GM12878 (cell line): Measurements from ENCODE around the gene SEPTIN1. TPM values are rescaled to one million over a fixed set of nuclear protein-coding genes. Genes with fewer than 3 reads are reported as not detected.
A peak's percentile ranks its signal among the peaks of the same experiment; 100 is the strongest.

Source experiments
- BMI1 ChIP-seq: fragments of 450-650 bp; IDR thresholded peaks from 2 replicates; pipeline ENCODE4 v1.6.1; 2016; ENCODE audit warnings: mild to moderate bottlenecking, moderate library complexity, borderline replicate concordance
- CHD4 ChIP-seq: fragments of 200-600 bp; sonication (generic); IDR thresholded peaks from 2 replicates; pipeline ENCODE4 v1.6.1; 2016; ENCODE audit warnings: mild to moderate bottlenecking
- KDM1A ChIP-seq: fragments of 200-600 bp; sonication (generic); IDR thresholded peaks from 2 replicates; pipeline ENCODE4 v1.6.1; 2016; ENCODE audit warnings: borderline replicate concordance
- MYB ChIP-seq: fragments of 150-350 bp; IDR thresholded peaks from 2 replicates; pipeline ENCODE4 v1.6.1; 2014; ENCODE audit warnings: mild to moderate bottlenecking, low read depth, low read length, borderline replicate concordance
- NFXL1 ChIP-seq: fragments of 450-650 bp; IDR thresholded peaks from 2 replicates; pipeline ENCODE4 v1.6.1; 2017; ENCODE audit warnings: antibody characterized with exemption, mild to moderate bottlenecking, borderline replicate concordance
- NR2C1 ChIP-seq: fragments of 450-650 bp; IDR thresholded peaks from 2 replicates; pipeline ENCODE4 v1.6.1; 2017; ENCODE audit warnings: antibody characterized with exemption, mild to moderate bottlenecking, moderate library complexity
- PML ChIP-seq: IDR thresholded peaks from 2 replicates; pipeline ENCODE4 v1.6.1; 2012; ENCODE audit warnings: low read length, inconsistent platforms
- SIN3A ChIP-seq: IDR thresholded peaks from 2 replicates; pipeline ENCODE4 v1.6.1; 2012; ENCODE audit warnings: low read depth, low read length, improper control_type of control experiment
- SMARCA5 ChIP-seq: fragments of 450-650 bp; IDR thresholded peaks from 2 replicates; pipeline ENCODE4 v1.6.1; 2017; ENCODE audit warnings: mild to moderate bottlenecking
- TARDBP ChIP-seq: IDR thresholded peaks from 2 replicates; pipeline ENCODE4 v1.6.1; 2016; ENCODE audit warnings: borderline replicate concordance
- TCF3 ChIP-seq: IDR thresholded peaks from 2 replicates; pipeline ENCODE4 v1.6.1; 2012; ENCODE audit warnings: low read depth, mild to moderate bottlenecking, low read length, borderline replicate concordance; ENCODE audit not compliant: insufficient read depth
- ZNF622 ChIP-seq: fragments of 450-650 bp; IDR thresholded peaks from 2 replicates; pipeline ENCODE4 v1.6.1; 2017; ENCODE audit warnings: mild to moderate bottlenecking, inconsistent platforms
- polyA plus RNA-seq, 11 experiments: library from polyadenylated mRNA; depleted of rRNA in 4 of 11; unstranded in 6 of 11; stranded (reverse) in 5 of 11; fragments of >200 nt; fragmentation: Nextera tagmentation in 4 of 11; fragmentation: Illumina TruSeq in 1 of 11; extraction: Ambion mirVana in 4 of 11; extraction: Trizol in 1 of 11; gene quantifications; 1 replicate in 1 of 11; 2 replicates in 10 of 11; pipeline versions ENCODE4 v1.2.1 to v1.2.3, GENCODE V29; 2011 to 2016; ENCODE audit warnings: inconsistent platforms in 2 of 11, missing spikeins in 2 of 11, low read depth in 1 of 11
- total RNA-seq, 4 experiments: library from RNA; depleted of rRNA in 3 of 4; stranded (reverse); fragments of >200 nt in 3 of 4; fragmentation: Illumina TruSeq in 1 of 4; extraction: Trizol in 1 of 4; gene quantifications; 2 replicates each; pipeline versions ENCODE4 v1.2.1 to v1.2.3, GENCODE V29; 2013 to 2021
- TF ChIP-seq, protein P1 (sequence below): fragments of 450-650 bp; IDR thresholded peaks from 2 replicates; pipeline ENCODE4 v1.6.1; 2016; ENCODE audit warnings: mild to moderate bottlenecking
- TF ChIP-seq, protein P2 (sequence below): IDR thresholded peaks from 2 replicates; pipeline ENCODE4 v1.6.1; 2011; ENCODE audit warnings: mild to moderate bottlenecking, low read depth, low read length, moderate library complexity; ENCODE audit not compliant: insufficient replicate concordance
- TF ChIP-seq, protein P3 (sequence below), 3 experiments: IDR thresholded peaks in 2 of 3; conservative IDR thresholded peaks in 1 of 3; 2 replicates each; pipeline ENCODE4 v1.5.1; 2011; ENCODE audit warnings: low read depth in 3 of 3, low read length in 3 of 3, mild to moderate bottlenecking in 3 of 3, control low read depth in 2 of 3, moderate library complexity in 2 of 3, inconsistent platforms in 1 of 3, mixed read lengths in 1 of 3; ENCODE audit not compliant: control insufficient read depth in 2 of 3, insufficient read depth in 1 of 3; ENCODE audit errors: extremely low read depth in 1 of 3
- TF ChIP-seq, protein P4 (sequence below): fragments of 150-350 bp; IDR thresholded peaks from 2 replicates; pipeline ENCODE4 v1.6.1; 2014; ENCODE audit warnings: mild to moderate bottlenecking, low read depth, low read length
- TF ChIP-seq, protein P5 (sequence below): fragments of 150-350 bp; IDR thresholded peaks from 2 replicates; pipeline ENCODE4 v1.6.1; 2016; ENCODE audit warnings: low read depth, low read length

SEPTIN1 gene
- total and polyA plus RNA-seq, 10 of the 15 experiments (the other 5 are each of a cell fraction or from before 2014, with no cell fraction given), result 2.8 to 153 (median 94.1) TPM

- TF ChIP-seq, protein P1, sequence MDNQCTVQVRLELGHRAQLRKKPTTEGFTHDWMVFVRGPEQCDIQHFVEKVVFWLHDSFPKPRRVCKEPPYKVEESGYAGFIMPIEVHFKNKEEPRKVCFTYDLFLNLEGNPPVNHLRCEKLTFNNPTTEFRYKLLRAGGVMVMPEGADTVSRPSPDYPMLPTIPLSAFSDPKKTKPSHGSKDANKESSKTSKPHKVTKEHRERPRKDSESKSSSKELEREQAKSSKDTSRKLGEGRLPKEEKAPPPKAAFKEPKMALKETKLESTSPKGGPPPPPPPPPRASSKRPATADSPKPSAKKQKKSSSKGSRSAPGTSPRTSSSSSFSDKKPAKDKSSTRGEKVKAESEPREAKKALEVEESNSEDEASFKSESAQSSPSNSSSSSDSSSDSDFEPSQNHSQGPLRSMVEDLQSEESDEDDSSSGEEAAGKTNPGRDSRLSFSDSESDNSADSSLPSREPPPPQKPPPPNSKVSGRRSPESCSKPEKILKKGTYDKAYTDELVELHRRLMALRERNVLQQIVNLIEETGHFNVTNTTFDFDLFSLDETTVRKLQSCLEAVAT, result peak; percentile 97
- TF ChIP-seq NR2C1 (peak; percentile 15; the same call in 1 of the 2 replicates), TCF3 (0 out of 2 replicates have a peak, but pooled peaks have one; percentile 29), KDM1A (no peak), NFXL1 (peak; percentile 80; the same call in 1 of the 2 replicates), TARDBP (no peak), SIN3A (0 out of 2 replicates have a peak, but pooled peaks have one; percentile 53), SMARCA5 (peak; percentile 99), MYB (no peak; the same call in 1 of the 2 replicates), BMI1 (peak; percentile 73; the same call in 1 of the 2 replicates), PML (peak; percentile 78), CHD4 (no peak), ZNF622 (no peak)
- TF ChIP-seq, protein P2, sequence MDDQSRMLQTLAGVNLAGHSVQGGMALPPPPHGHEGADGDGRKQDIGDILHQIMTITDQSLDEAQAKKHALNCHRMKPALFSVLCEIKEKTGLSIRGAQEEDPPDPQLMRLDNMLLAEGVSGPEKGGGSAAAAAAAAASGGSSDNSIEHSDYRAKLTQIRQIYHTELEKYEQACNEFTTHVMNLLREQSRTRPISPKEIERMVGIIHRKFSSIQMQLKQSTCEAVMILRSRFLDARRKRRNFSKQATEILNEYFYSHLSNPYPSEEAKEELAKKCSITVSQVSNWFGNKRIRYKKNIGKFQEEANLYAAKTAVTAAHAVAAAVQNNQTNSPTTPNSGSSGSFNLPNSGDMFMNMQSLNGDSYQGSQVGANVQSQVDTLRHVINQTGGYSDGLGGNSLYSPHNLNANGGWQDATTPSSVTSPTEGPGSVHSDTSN, result peak; percentile 71
- TF ChIP-seq, protein P3, sequence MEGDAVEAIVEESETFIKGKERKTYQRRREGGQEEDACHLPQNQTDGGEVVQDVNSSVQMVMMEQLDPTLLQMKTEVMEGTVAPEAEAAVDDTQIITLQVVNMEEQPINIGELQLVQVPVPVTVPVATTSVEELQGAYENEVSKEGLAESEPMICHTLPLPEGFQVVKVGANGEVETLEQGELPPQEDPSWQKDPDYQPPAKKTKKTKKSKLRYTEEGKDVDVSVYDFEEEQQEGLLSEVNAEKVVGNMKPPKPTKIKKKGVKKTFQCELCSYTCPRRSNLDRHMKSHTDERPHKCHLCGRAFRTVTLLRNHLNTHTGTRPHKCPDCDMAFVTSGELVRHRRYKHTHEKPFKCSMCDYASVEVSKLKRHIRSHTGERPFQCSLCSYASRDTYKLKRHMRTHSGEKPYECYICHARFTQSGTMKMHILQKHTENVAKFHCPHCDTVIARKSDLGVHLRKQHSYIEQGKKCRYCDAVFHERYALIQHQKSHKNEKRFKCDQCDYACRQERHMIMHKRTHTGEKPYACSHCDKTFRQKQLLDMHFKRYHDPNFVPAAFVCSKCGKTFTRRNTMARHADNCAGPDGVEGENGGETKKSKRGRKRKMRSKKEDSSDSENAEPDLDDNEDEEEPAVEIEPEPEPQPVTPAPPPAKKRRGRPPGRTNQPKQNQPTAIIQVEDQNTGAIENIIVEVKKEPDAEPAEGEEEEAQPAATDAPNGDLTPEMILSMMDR (IDR thresholded peaks at IDR 0.05 in 2 of 3, conservative IDR thresholded peaks at IDR 0.05 in 1 of 3; ENCODE audit: control insufficient read depth in 2 of 3, extremely low read depth in 1 of 3, insufficient read depth in 1 of 3, low read depth in 3 of 3, low read length in 3 of 3), result no peak
- TF ChIP-seq, protein P4, sequence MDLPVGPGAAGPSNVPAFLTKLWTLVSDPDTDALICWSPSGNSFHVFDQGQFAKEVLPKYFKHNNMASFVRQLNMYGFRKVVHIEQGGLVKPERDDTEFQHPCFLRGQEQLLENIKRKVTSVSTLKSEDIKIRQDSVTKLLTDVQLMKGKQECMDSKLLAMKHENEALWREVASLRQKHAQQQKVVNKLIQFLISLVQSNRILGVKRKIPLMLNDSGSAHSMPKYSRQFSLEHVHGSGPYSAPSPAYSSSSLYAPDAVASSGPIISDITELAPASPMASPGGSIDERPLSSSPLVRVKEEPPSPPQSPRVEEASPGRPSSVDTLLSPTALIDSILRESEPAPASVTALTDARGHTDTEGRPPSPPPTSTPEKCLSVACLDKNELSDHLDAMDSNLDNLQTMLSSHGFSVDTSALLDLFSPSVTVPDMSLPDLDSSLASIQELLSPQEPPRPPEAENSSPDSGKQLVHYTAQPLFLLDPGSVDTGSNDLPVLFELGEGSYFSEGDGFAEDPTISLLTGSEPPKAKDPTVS, result no peak
- TF ChIP-seq, protein P5, sequence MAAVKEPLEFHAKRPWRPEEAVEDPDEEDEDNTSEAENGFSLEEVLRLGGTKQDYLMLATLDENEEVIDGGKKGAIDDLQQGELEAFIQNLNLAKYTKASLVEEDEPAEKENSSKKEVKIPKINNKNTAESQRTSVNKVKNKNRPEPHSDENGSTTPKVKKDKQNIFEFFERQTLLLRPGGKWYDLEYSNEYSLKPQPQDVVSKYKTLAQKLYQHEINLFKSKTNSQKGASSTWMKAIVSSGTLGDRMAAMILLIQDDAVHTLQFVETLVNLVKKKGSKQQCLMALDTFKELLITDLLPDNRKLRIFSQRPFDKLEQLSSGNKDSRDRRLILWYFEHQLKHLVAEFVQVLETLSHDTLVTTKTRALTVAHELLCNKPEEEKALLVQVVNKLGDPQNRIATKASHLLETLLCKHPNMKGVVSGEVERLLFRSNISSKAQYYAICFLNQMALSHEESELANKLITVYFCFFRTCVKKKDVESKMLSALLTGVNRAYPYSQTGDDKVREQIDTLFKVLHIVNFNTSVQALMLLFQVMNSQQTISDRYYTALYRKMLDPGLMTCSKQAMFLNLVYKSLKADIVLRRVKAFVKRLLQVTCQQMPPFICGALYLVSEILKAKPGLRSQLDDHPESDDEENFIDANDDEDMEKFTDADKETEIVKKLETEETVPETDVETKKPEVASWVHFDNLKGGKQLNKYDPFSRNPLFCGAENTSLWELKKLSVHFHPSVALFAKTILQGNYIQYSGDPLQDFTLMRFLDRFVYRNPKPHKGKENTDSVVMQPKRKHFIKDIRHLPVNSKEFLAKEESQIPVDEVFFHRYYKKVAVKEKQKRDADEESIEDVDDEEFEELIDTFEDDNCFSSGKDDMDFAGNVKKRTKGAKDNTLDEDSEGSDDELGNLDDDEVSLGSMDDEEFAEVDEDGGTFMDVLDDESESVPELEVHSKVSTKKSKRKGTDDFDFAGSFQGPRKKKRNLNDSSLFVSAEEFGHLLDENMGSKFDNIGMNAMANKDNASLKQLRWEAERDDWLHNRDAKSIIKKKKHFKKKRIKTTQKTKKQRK, result no peak
These were observed 32.1 kb downstream of the SEPTIN1 start (continued) for GRCh38 chr16:30350134-30350871.
